Omental fat pad (tissue), 4 donors: ENCODE results near the gene GRIK5. TPM values are rescaled to one million over a fixed set of nuclear protein-coding genes. Genes with fewer than 3 reads are reported as not detected.

Experiments
- ATAC-seq: fragments of 150-250 bp; one replicate; pipeline ENCODE4 v1.9.1; 2016; ENCODE audit warnings: mild to moderate bottlenecking, moderate library complexity; ENCODE audit not compliant: low FRiP score
- DNase-seq: peaks from one replicate; pipeline ENCODE4 v3.0.0-alpha.2; 2019; ENCODE audit warnings: low spot score
- CTCF ChIP-seq, 3 donors: fragments of 450-650 bp; IDR thresholded peaks; one replicate each; pipeline ENCODE4 v1.5.1; 2016 to 2017; ENCODE audit warnings: antibody characterized with exemption in 3 of 3, mild to moderate bottlenecking in 3 of 3, moderate library complexity in 2 of 3
- total RNA-seq, 4 donors: library from RNA; depleted of rRNA; stranded (reverse); fragments of >200 nt; gene quantifications; one replicate each; pipeline ENCODE4 v1.1.0, GENCODE V29; 2016

Gene GRIK5
- total RNA-seq, 4 donors from 2014 or later, result 0.32 to 2.1 (median 1.6) TPM

GRCh38 chr19:42064432-42064831, 5.6 kb downstream of the GRIK5 start:
- ATAC-seq (no peak), DNase-seq (no peak)
- TF ChIP-seq CTCF (IDR thresholded peaks at IDR 0.05), result no peak

GRCh38 chr19:42062381-42062780, 7.6 kb downstream of the GRIK5 start:
- ATAC-seq (no peak), DNase-seq (no peak)
- no peak for TF ChIP-seq CTCF (IDR thresholded peaks at IDR 0.05)

- TF ChIP-seq CTCF (IDR thresholded peaks at IDR 0.05), result no peak
- no peak for DNase-seq
- no peak for ATAC-seq
Measured at GRCh38 chr19:42060117-42060516, 9.9 kb downstream of the GRIK5 start.

GRCh38 chr19:42059196-42059595, 10.8 kb downstream of the GRIK5 start:
- ATAC-seq (no peak), DNase-seq (no peak)
- no peak for TF ChIP-seq CTCF (IDR thresholded peaks at IDR 0.05)

GRCh38 chr19:42057846-42058245, 12.2 kb downstream of the GRIK5 start:
- DNase-seq (no peak), ATAC-seq (no peak)
- TF ChIP-seq CTCF (IDR thresholded peaks at IDR 0.05), result no peak

- TF ChIP-seq CTCF (IDR thresholded peaks at IDR 0.05), result no peak
- ATAC-seq (no peak), DNase-seq (no peak)
Measured at GRCh38 chr19:42054205-42054604, 15.8 kb downstream of the GRIK5 start.

- no peak for TF ChIP-seq CTCF (IDR thresholded peaks at IDR 0.05)
- no peak for DNase-seq
- no peak for ATAC-seq
Measured at GRCh38 chr19:42053037-42053935, 16.7 kb downstream of the GRIK5 start.
